ENCODE data around the gene ARHGAP1.

The ARHGAP1 gene

GRCh38 chr11:46695345-46696211, 4.8 kb downstream of the ARHGAP1 start:
- no peak overlapping the region for H3K4me3 ChIP-seq (replicated peaks; ENCODE audit: insufficient read depth, low read length)
- no peak overlapping the region for H3K27ac ChIP-seq (replicated peaks)
- DNase-seq (ENCODE audit: low read depth in 1 of 2, low spot score in 1 of 2): no peak
- H3K27me3 ChIP-seq (ENCODE audit: insufficient read depth, poor library complexity, severe bottlenecking): no peaks in the 10 kb centered on the region
- TF ChIP-seq POLR2AphosphoS5 (IDR thresholded peaks at IDR 0.05; ENCODE audit: low read depth): no peak
- no peak for TF ChIP-seq SPI1 (IDR thresholded peaks at IDR 0.05; ENCODE audit: borderline replicate concordance, low read depth)

GRCh38 chr11:46694607-46695006, 5.8 kb downstream of the ARHGAP1 start:
- H3K27me3 ChIP-seq (ENCODE audit: insufficient read depth, poor library complexity, severe bottlenecking): no peaks in the 10 kb centered on the region
- TF ChIP-seq SPI1 (IDR thresholded peaks at IDR 0.05; ENCODE audit: borderline replicate concordance, low read depth): no peak
- no peak overlapping the region for H3K27ac ChIP-seq (replicated peaks)
- H3K4me3 ChIP-seq (replicated peaks; ENCODE audit: insufficient read depth, low read length): no peak overlapping the region
- DNase-seq (ENCODE audit: low read depth in 1 of 2, low spot score in 1 of 2): no peak

- Histone ChIP-seq H3K27ac (replicated peaks) (no peak overlapping the region), H3K4me3 (replicated peaks; ENCODE audit: insufficient read depth, low read length) (no peak overlapping the region), H3K27me3 (ENCODE audit: insufficient read depth, poor library complexity, severe bottlenecking) (no peaks in the 10 kb centered on the region)
- no peak for DNase-seq (ENCODE audit: low read depth in 1 of 2, low spot score in 1 of 2)
- TF ChIP-seq REST (IDR thresholded peaks at IDR 0.05; ENCODE audit: insufficient replicate concordance, low read depth) (no peak), CTCF (IDR thresholded peaks at IDR 0.05; ENCODE audit: insufficient read depth, low read length) (no peak), POLR2AphosphoS5 (IDR thresholded peaks at IDR 0.05; ENCODE audit: low read depth) (no peak), SPI1 (IDR thresholded peaks at IDR 0.05; ENCODE audit: borderline replicate concordance, low read depth) (no peak), GABPA (IDR thresholded peaks at IDR 0.05; ENCODE audit: low read depth) (no peak)
These were observed 6.3 kb downstream of the ARHGAP1 start for GRCh38 chr11:46694072-46694471.

- TF ChIP-seq CTCF (IDR thresholded peaks at IDR 0.05; ENCODE audit: insufficient read depth, low read length) (no peak), SPI1 (IDR thresholded peaks at IDR 0.05; ENCODE audit: borderline replicate concordance, low read depth) (no peak)
- Histone ChIP-seq H3K4me3 (replicated peaks; ENCODE audit: insufficient read depth, low read length) (no peak overlapping the region), H3K27ac (replicated peaks) (no peak overlapping the region), H3K27me3 (ENCODE audit: insufficient read depth, poor library complexity, severe bottlenecking) (no peaks in the 10 kb centered on the region)
- DNase-seq (ENCODE audit: low read depth in 1 of 2, low spot score in 1 of 2): no peak
These were observed 6.8 kb downstream of the ARHGAP1 start for GRCh38 chr11:46693597-46694012.

- no peak overlapping the region for H3K4me3 ChIP-seq (replicated peaks; ENCODE audit: insufficient read depth, low read length)
- H3K27ac ChIP-seq (replicated peaks): no peak overlapping the region
- H3K27me3 ChIP-seq (ENCODE audit: insufficient read depth, poor library complexity, severe bottlenecking): no peaks in the 10 kb centered on the region
- DNase-seq (ENCODE audit: low read depth in 1 of 2, low spot score in 1 of 2): no peak
- TF ChIP-seq REST (IDR thresholded peaks at IDR 0.05; ENCODE audit: insufficient replicate concordance, low read depth) (no peak), GABPA (IDR thresholded peaks at IDR 0.05; ENCODE audit: low read depth) (no peak), CTCF (IDR thresholded peaks at IDR 0.05; ENCODE audit: insufficient read depth, low read length) (no peak), POLR2AphosphoS5 (IDR thresholded peaks at IDR 0.05; ENCODE audit: low read depth) (no peak), SPI1 (IDR thresholded peaks at IDR 0.05; ENCODE audit: borderline replicate concordance, low read depth) (no peak)
These were observed 8.0 kb downstream of the ARHGAP1 start for GRCh38 chr11:46692450-46692849.
